Gastrocnemius medialis (tissue), 4 donors: ENCODE results near the gene GLRX2. TPM values are rescaled to one million over a fixed set of nuclear protein-coding genes. Genes with fewer than 3 reads are reported as not detected.

ENCODE experiments used
- ATAC-seq, 2 donors: fragments of 150-250 bp; one replicate each; pipeline ENCODE4 v1.9.1; 2016
- DNase-seq, 2 donors: peaks; one replicate each; pipeline ENCODE4 v3.0.0-alpha.2; 2019
- H3K27ac ChIP-seq, 4 donors: fragments of 200-600 bp; sonication (generic); 1 replicate in 1 of 4; 2 replicates in 3 of 4; pipeline ENCODE4 v1.5.1; 2016 to 2018; ENCODE audit warnings: mild to moderate bottlenecking in 2 of 4, moderate library complexity in 1 of 4
- H3K27me3 ChIP-seq, 3 donors: fragments of 200-600 bp; sonication (generic) in 2 of 3; 1 replicate in 1 of 3; 2 replicates in 2 of 3; pipeline versions ENCODE4 v1.5.1 to v1.6.0; 2016 to 2019; ENCODE audit warnings: mild to moderate bottlenecking in 1 of 3, moderate library complexity in 1 of 3
- H3K36me3 ChIP-seq, 2 donors: fragments of 200-600 bp; sonication (generic) in 1 of 2; one replicate each; pipeline ENCODE4 v1.5.1; 2017 to 2018
- H3K4me1 ChIP-seq, 2 donors: fragments of 200-600 bp; sonication (generic) in 1 of 2; one replicate each; pipeline ENCODE4 v1.5.1; 2016 to 2017; ENCODE audit warnings: mild to moderate bottlenecking in 2 of 2
- H3K4me3 ChIP-seq, 4 donors: fragments of 200-600 bp; sonication (generic) in 3 of 4; 1 replicate in 1 of 4; 2 replicates in 3 of 4; pipeline ENCODE4 v1.5.1; 2016 to 2019; ENCODE audit warnings: mild to moderate bottlenecking in 2 of 4
- H3K9me3 ChIP-seq, 3 donors: fragments of 200-600 bp; sonication (generic) in 2 of 3; 1 replicate in 1 of 3; 2 replicates in 2 of 3; pipeline ENCODE4 v1.5.1; 2016 to 2019
- CTCF ChIP-seq, 5 experiments: fragments of 450-650 bp in 3 of 5; fragments of 200-600 bp in 2 of 5; sonication (generic) in 2 of 5; IDR thresholded peaks in 4 of 5; conservative IDR thresholded peaks in 1 of 5; 1 replicate in 4 of 5; 2 replicates in 1 of 5; pipeline ENCODE4 v1.5.1; 2016 to 2019; ENCODE audit warnings: antibody characterized with exemption in 5 of 5, mild to moderate bottlenecking in 3 of 5, moderate library complexity in 3 of 5
- POLR2A ChIP-seq, 2 donors: fragments of 450-650 bp; IDR thresholded peaks; one replicate each; pipeline ENCODE4 v1.6.1; 2017; ENCODE audit warnings: antibody characterized with exemption in 2 of 2, mild to moderate bottlenecking in 2 of 2, moderate library complexity in 2 of 2
- in situ Hi-C, 4 donors: fragments of 200-750 bp; cut with MboI; loops; one replicate each; pipeline versions ENCODE4 v1.15.0 to v1.8.0; 2017; ENCODE audit warnings: low sequenced_read_pairs in 4 of 4
- intact Hi-C: fragments of 100-400 bp; cut with DNase I; formaldehyde crosslinking; loops from one replicate; pipeline ENCODE4 v1.15.1; 2023; ENCODE audit warnings: low total_unique reads
- total RNA-seq, 4 donors: library from RNA; depleted of rRNA; stranded (reverse); fragments of >200 nt; gene quantifications; one replicate each; pipeline versions ENCODE4 v1.1.0 to v1.2.3, GENCODE V29; 2016

Gene GLRX2
- total RNA-seq, 4 donors from 2014 or later: 11.9 to 42.8 (median 20.7) TPM

GRCh38 chr1:193110864-193111263, 5.7 kb upstream of the GLRX2 start:
- H3K9me3 ChIP-seq: no peaks in the 10 kb centered on the region
- ATAC-seq: no peak
- H3K4me3 ChIP-seq: no peak overlapping the region
- H3K4me1 ChIP-seq: peaks cover 6 to 12% of the 10 kb centered on the region in 2 donors
- no peaks in the 10 kb centered on the region for H3K27me3 ChIP-seq
- in situ Hi-C loops (loop anchor here in 2 of 4 donors (25.0 kb wide), 1 partner anchor 299 kb away; the partner anchor contains the start of gene RGS2 (in 2 of the 2)), intact Hi-C loops (no loop called here)
- no peak for DNase-seq
- TF ChIP-seq CTCF (IDR thresholded peaks at IDR 0.05 in 4 of 5, conservative IDR thresholded peaks at IDR 0.05 in 1 of 5): no peak
- TF ChIP-seq POLR2A (IDR thresholded peaks at IDR 0.05): no peak
- H3K36me3 ChIP-seq: no peaks in the 10 kb centered on the region
- no peak overlapping the region for H3K27ac ChIP-seq

- no peak for ATAC-seq
- Histone ChIP-seq H3K27me3 (no peaks in the 10 kb centered on the region), H3K36me3 (no peaks in the 10 kb centered on the region), H3K9me3 (no peaks in the 10 kb centered on the region), H3K4me1 (peaks cover 5 to 14% of the 10 kb centered on the region in 2 donors), H3K4me3 (no peak overlapping the region), H3K27ac (no peak overlapping the region)
- no peak for TF ChIP-seq CTCF (IDR thresholded peaks at IDR 0.05 in 4 of 5, conservative IDR thresholded peaks at IDR 0.05 in 1 of 5)
- TF ChIP-seq POLR2A (IDR thresholded peaks at IDR 0.05): no peak
- in situ Hi-C loops (loop anchor here in 2 of 4 donors (25.0 kb wide), 1 partner anchor 298 kb away; the partner anchor contains the start of gene RGS2 (in 2 of the 2)), intact Hi-C loops (no loop called here)
- DNase-seq: no peak
These were observed 5.0 kb upstream of the GLRX2 start for GRCh38 chr1:193110246-193110645.

- intact Hi-C loops: loop anchor here (5.0 kb wide), 1 partner anchor 302 kb away; the partner anchor contains the start of gene RGS2
- no peak overlapping the region for H3K27ac ChIP-seq
- in situ Hi-C loops: loop anchor here in 2 of 4 donors (25.0 kb wide), 1 partner anchor 297 kb away; the partner anchor contains the start of gene RGS2 (in 2 of the 2)
- no peaks in the 10 kb centered on the region for H3K9me3 ChIP-seq
- no peak for DNase-seq
- ATAC-seq: no peak
- H3K36me3 ChIP-seq: no peaks in the 10 kb centered on the region
- H3K4me1 ChIP-seq: peaks cover 6 to 14% of the 10 kb centered on the region in 2 donors
- TF ChIP-seq POLR2A (IDR thresholded peaks at IDR 0.05) (no peak), CTCF (IDR thresholded peaks at IDR 0.05 in 4 of 5, conservative IDR thresholded peaks at IDR 0.05 in 1 of 5) (no peak)
- H3K27me3 ChIP-seq: no peaks in the 10 kb centered on the region
- no peak overlapping the region for H3K4me3 ChIP-seq
These were observed 4.4 kb upstream of the GLRX2 start for GRCh38 chr1:193109619-193110018.

GRCh38 chr1:193108471-193108870, 3.3 kb upstream of the GLRX2 start:
- in situ Hi-C loops: loop anchor here in 2 of 4 donors (25.0 kb wide), 1 partner anchor 296 kb away; the partner anchor contains the start of gene RGS2 (in 2 of the 2)
- H3K36me3 ChIP-seq: no peaks in the 10 kb centered on the region
- TF ChIP-seq CTCF (IDR thresholded peaks at IDR 0.05 in 4 of 5, conservative IDR thresholded peaks at IDR 0.05 in 1 of 5): no peak
- no peak for TF ChIP-seq POLR2A (IDR thresholded peaks at IDR 0.05)
- H3K27me3 ChIP-seq: no peaks in the 10 kb centered on the region
- no peak for DNase-seq
- no peak overlapping the region for H3K4me3 ChIP-seq
- no peak for ATAC-seq
- intact Hi-C loops: loop anchor here (5.0 kb wide), 1 partner anchor 301 kb away; the partner anchor contains the start of gene RGS2
- no peak overlapping the region for H3K27ac ChIP-seq
- H3K9me3 ChIP-seq: no peaks in the 10 kb centered on the region
- peaks cover 17 to 21% of the 10 kb centered on the region in 2 donors for H3K4me1 ChIP-seq
